Measurements from ENCODE around the gene ROBO2. TPM values are rescaled to one million over a fixed set of nuclear protein-coding genes. Genes with fewer than 3 reads are reported as not detected.

Gene ROBO2
- total and polyA plus RNA-seq, 7 donors, result 0.23 to 2.9 (median 0.38) TPM; not detected in 1

- H3K36me3 ChIP-seq, result no peaks in the 10 kb centered on the region
- no peaks in the 10 kb centered on the region for H3K9me3 ChIP-seq
- intact Hi-C loops (cut with DNase I), result no loop called here
- WGBS, 2 donors, result 80 to 84% methylated on average over 1 of the region's 1 CpG
- DNase-seq, result no peak
- no peaks in the 10 kb centered on the region for H3K4me1 ChIP-seq
- no peak for TF ChIP-seq POLR2AphosphoS5 (IDR thresholded peaks at IDR 0.05)
- TF ChIP-seq EP300 (IDR thresholded peaks at IDR 0.05), result no peak
- no peak for TF ChIP-seq POLR2A (IDR thresholded peaks at IDR 0.05)
- no peak for TF ChIP-seq CTCF (IDR thresholded peaks at IDR 0.05)
- H3K27me3 ChIP-seq, result no peaks in the 10 kb centered on the region
- H3K27ac ChIP-seq, result no peak overlapping the region
- no peak overlapping the region for H3K4me3 ChIP-seq
These were observed 560.0 kb downstream of the ROBO2 start for GRCh38 chr3:77599948-77600347.

GRCh38 chr3:77601823-77602415 lies 562.0 kb downstream of the ROBO2 start:
- no peak for DNase-seq
- Histone ChIP-seq H3K9me3 (no peaks in the 10 kb centered on the region), H3K27me3 (no peaks in the 10 kb centered on the region), H3K36me3 (no peaks in the 10 kb centered on the region), H3K27ac (no peak overlapping the region), H3K4me3 (no peak overlapping the region), H3K4me1 (no peaks in the 10 kb centered on the region)
- WGBS, 2 donors, result 87 to 92% methylated on average over 9 of the region's 9 CpGs
- TF ChIP-seq POLR2A (IDR thresholded peaks at IDR 0.05) (no peak), POLR2AphosphoS5 (IDR thresholded peaks at IDR 0.05) (no peak), CTCF (IDR thresholded peaks at IDR 0.05) (no peak), EP300 (IDR thresholded peaks at IDR 0.05) (no peak)
- intact Hi-C loops (cut with DNase I), result no loop called here

- DNase-seq, result no peak
- intact Hi-C loops (cut with DNase I), result no loop called here
- Histone ChIP-seq H3K27ac (no peak overlapping the region), H3K4me1 (no peaks in the 10 kb centered on the region), H3K9me3 (no peaks in the 10 kb centered on the region), H3K27me3 (no peaks in the 10 kb centered on the region), H3K4me3 (no peak overlapping the region), H3K36me3 (no peaks in the 10 kb centered on the region)
- WGBS, 2 donors, result 87 to 93% methylated on average over 3 of the region's 3 CpGs
- no peak for TF ChIP-seq POLR2AphosphoS5 (IDR thresholded peaks at IDR 0.05)
- no peak for TF ChIP-seq CTCF (IDR thresholded peaks at IDR 0.05)
These were observed 562.8 kb downstream of the ROBO2 start for GRCh38 chr3:77602722-77603121.

GRCh38 chr3:77605308-77605707 lies 565.4 kb downstream of the ROBO2 start:
- intact Hi-C loops (cut with DNase I), result no loop called here
- H3K27ac ChIP-seq, result no peak overlapping the region
- no peaks in the 10 kb centered on the region for H3K27me3 ChIP-seq
- 35 to 74% methylated on average over 2 of the region's 2 CpGs for WGBS, 2 donors
- no peak overlapping the region for H3K4me3 ChIP-seq
- TF ChIP-seq POLR2A (IDR thresholded peaks at IDR 0.05) (no peak), POLR2AphosphoS5 (IDR thresholded peaks at IDR 0.05) (no peak), EP300 (IDR thresholded peaks at IDR 0.05) (no peak), CTCF (IDR thresholded peaks at IDR 0.05) (no peak)
- no peaks in the 10 kb centered on the region for H3K9me3 ChIP-seq
- H3K36me3 ChIP-seq, result no peaks in the 10 kb centered on the region
- DNase-seq, result no peak
- no peaks in the 10 kb centered on the region for H3K4me1 ChIP-seq

GRCh38 chr3:77605865-77606264 lies 566.0 kb downstream of the ROBO2 start:
- intact Hi-C loops (cut with DNase I), result no loop called here
- H3K27me3 ChIP-seq, result no peaks in the 10 kb centered on the region
- WGBS, 2 donors, result 26 to 46% methylated on average over 1 of the region's 1 CpG
- no peak for DNase-seq
- H3K4me3 ChIP-seq, result no peak overlapping the region
- no peaks in the 10 kb centered on the region for H3K4me1 ChIP-seq
- H3K36me3 ChIP-seq, result no peaks in the 10 kb centered on the region
- no peak for TF ChIP-seq EP300 (IDR thresholded peaks at IDR 0.05)
- no peak for TF ChIP-seq CTCF (IDR thresholded peaks at IDR 0.05)
- no peak for TF ChIP-seq POLR2AphosphoS5 (IDR thresholded peaks at IDR 0.05)
- no peak for TF ChIP-seq POLR2A (IDR thresholded peaks at IDR 0.05)
- no peak overlapping the region for H3K27ac ChIP-seq
- H3K9me3 ChIP-seq, result no peaks in the 10 kb centered on the region
